HCT116 (cell line): ENCODE results near the gene PLEKHH2. TPM values are rescaled to one million over a fixed set of nuclear protein-coding genes. Genes with fewer than 3 reads are reported as not detected.

Experiments used
- ATAC-seq: fragments of 200-7000 bp; cut with Tn5 transposase; 2 replicates; pipeline ENCODE4 v1.9.1; 2020; ENCODE audit warnings: mild to moderate bottlenecking, moderate library complexity
- BruUV-seq: library from RNA; stranded (reverse); fragments of 400-500 nt; replicated peaks from 2 replicates; lab custom pipeline; 2021; lab: Mats Ljungman, UMichigan
- CTCF ChIA-PET: fragments of 300-600 bp; sonication (Branson Sonifier 250); formaldehyde crosslinking; loops from one replicate; lab custom pipeline; 2021; ENCODE audit warnings: antibody characterized with exemption; lab: Charles Lee
- POLR2A ChIA-PET: fragments of 300-600, 350-600 bp; sonication (Branson Sonifier 250); formaldehyde crosslinking; loops from one replicate; lab custom pipeline; 2021; ENCODE audit warnings: antibody characterized with exemption; lab: Charles Lee
- RAD21 ChIA-PET, 2 experiments: fragments of 300-600 bp; sonication (Branson Sonifier 250); formaldehyde crosslinking; loops; one replicate each; lab custom pipeline; 2023; ENCODE audit warnings: low total read pairs in 2 of 2; ENCODE audit not compliant: uncharacterized antibody in 2 of 2, unreplicated experiment in 2 of 2, low non-redundant PET in 1 of 2; lab: Charles Lee
- DNase-seq: peaks from one replicate; pipeline ENCODE4 v3.0.0-alpha.2; 2010; ENCODE audit warnings: low read depth, low spot score
- H2AFZ ChIP-seq: fragments of 200-600 bp; shearing (Covaris generic), sonication (generic); 2 replicates; pipeline ENCODE4 v1.6.1; 2017; ENCODE audit warnings: low read depth, mixed run types, mixed read lengths, antibody characterized with exemption, low read length; ENCODE audit not compliant: poor library complexity, severe bottlenecking
- H3K27ac ChIP-seq: 2 replicates; pipeline ENCODE4 v1.5.1; 2012; ENCODE audit warnings: low read depth, low read length
- H3K27me3 ChIP-seq: fragments of 200-600 bp; sonication (generic); 2 replicates; pipeline ENCODE4 v1.6.1; 2016; ENCODE audit warnings: mixed run types, low read length, mixed read lengths; ENCODE audit not compliant: insufficient read depth
- H3K36me3 ChIP-seq, 2 experiments: fragments of 200-500 bp in 1 of 2; fragments of 200-600 bp in 1 of 2; sonication (Bioruptor generic) in 1 of 2; sonication (generic) in 1 of 2; 2 replicates each; pipeline versions ENCODE4 v1.5.1 to v1.6.1; 2014 to 2016; ENCODE audit warnings: low read length in 2 of 2, inconsistent platforms in 1 of 2, mixed read lengths in 1 of 2, mixed run types in 1 of 2; ENCODE audit not compliant: insufficient read depth in 2 of 2, control insufficient read depth in 1 of 2
- H3K4me1 ChIP-seq, 2 experiments: fragments of 200-600 bp in 1 of 2; sonication (generic) in 1 of 2; 2 replicates each; pipeline versions ENCODE4 v1.5.1 to v1.6.1; 2012 to 2017; ENCODE audit warnings: low read length in 2 of 2, inconsistent platforms in 1 of 2, mild to moderate bottlenecking in 1 of 2, mixed read lengths in 1 of 2, mixed run types in 1 of 2, moderate library complexity in 1 of 2; ENCODE audit not compliant: insufficient read depth in 2 of 2, control insufficient read depth in 1 of 2
- H3K4me2 ChIP-seq: fragments of 200-600 bp; sonication (generic); 2 replicates; pipeline ENCODE4 v1.6.1; 2017; ENCODE audit warnings: mixed run types, low read length, mixed read lengths
- H3K4me3 ChIP-seq, 2 experiments: fragments of 200-600 bp in 1 of 2; sonication (generic) in 1 of 2; replicated peaks in 1 of 2; 2 replicates each; pipeline ENCODE4 v1.5.1; 2011 to 2016; ENCODE audit warnings: low read length in 2 of 2, control low read depth in 1 of 2, low read depth in 1 of 2, mild to moderate bottlenecking in 1 of 2, mixed read lengths in 1 of 2, mixed run types in 1 of 2
- H3K79me2 ChIP-seq: fragments of 200-600 bp; sonication (generic); 2 replicates; pipeline ENCODE4 v1.6.1; 2017; ENCODE audit warnings: mild to moderate bottlenecking, mixed run types, low read length, moderate library complexity, mixed read lengths; ENCODE audit not compliant: insufficient read depth
- H3K9ac ChIP-seq: fragments of 200-600 bp; sonication (generic); 2 replicates; pipeline ENCODE4 v1.6.1; 2016; ENCODE audit warnings: low read length, mixed read lengths
- H3K9me2 ChIP-seq: fragments of 200-600 bp; sonication (generic), shearing (Covaris generic); 2 replicates; pipeline ENCODE4 v1.6.1; 2017; ENCODE audit warnings: mixed run types, mild to moderate bottlenecking, moderate library complexity; ENCODE audit not compliant: insufficient read depth
- H3K9me3 ChIP-seq, 2 experiments: fragments of 200-500 bp in 1 of 2; fragments of 200-600 bp in 1 of 2; sonication (Bioruptor generic) in 1 of 2; sonication (generic) in 1 of 2; 2 replicates each; pipeline ENCODE4 v1.6.1; 2014 to 2017; ENCODE audit warnings: low read length in 2 of 2, mixed read lengths in 2 of 2, inconsistent platforms in 1 of 2, low read depth in 1 of 2, mild to moderate bottlenecking in 1 of 2, mixed run types in 1 of 2, moderate library complexity in 1 of 2; ENCODE audit not compliant: control insufficient read depth in 1 of 2, insufficient read depth in 1 of 2
- H4K20me1 ChIP-seq: fragments of 200-600 bp; sonication (generic), shearing (Covaris generic); 2 replicates; pipeline ENCODE4 v1.6.1; 2017; ENCODE audit warnings: mixed run types, mild to moderate bottlenecking, moderate library complexity; ENCODE audit not compliant: insufficient read depth
- ATF3 ChIP-seq: IDR thresholded peaks from 2 replicates; pipeline ENCODE4 v1.6.1; 2012
- CBX3 ChIP-seq: IDR thresholded peaks from 2 replicates; pipeline ENCODE4 v1.6.1; 2012; ENCODE audit warnings: low read depth
- EGR1 ChIP-seq: IDR thresholded peaks from 2 replicates; pipeline ENCODE4 v1.6.1; 2012; ENCODE audit warnings: low read depth
- EZH2 ChIP-seq: fragments of 200-600 bp; sonication (generic); IDR thresholded peaks from 2 replicates; pipeline ENCODE4 v1.6.1; 2017; ENCODE audit warnings: antibody characterized with exemption, mixed run types
- FOSL1 ChIP-seq: IDR thresholded peaks from 2 replicates; pipeline ENCODE4 v1.6.1; 2012; ENCODE audit warnings: low read depth
- JUND ChIP-seq: IDR thresholded peaks from 2 replicates; pipeline ENCODE4 v1.6.1; 2012
- POLR2A ChIP-seq: IDR thresholded peaks from 2 replicates; pipeline ENCODE4 v1.7.0; 2011; ENCODE audit warnings: borderline replicate concordance; ENCODE audit not compliant: insufficient read depth, insufficient read length; ENCODE audit errors: extremely low read depth
- REST ChIP-seq: IDR thresholded peaks from 2 replicates; pipeline ENCODE4 v1.6.1; 2012; ENCODE audit warnings: low read depth
- SIN3A ChIP-seq: IDR thresholded peaks from 2 replicates; pipeline ENCODE4 v1.6.1; 2012; ENCODE audit warnings: low read depth
- TCF7L2 ChIP-seq: IDR thresholded peaks from 2 replicates; pipeline ENCODE4 v1.7.0; 2011; ENCODE audit warnings: borderline replicate concordance, inconsistent platforms; ENCODE audit not compliant: insufficient read depth, insufficient read length; ENCODE audit errors: extremely low read depth
- YY1 ChIP-seq: IDR thresholded peaks from 2 replicates; pipeline ENCODE4 v1.6.1; 2011; ENCODE audit warnings: low read length, low read depth, moderate library complexity, mild to moderate bottlenecking; ENCODE audit not compliant: insufficient replicate concordance; ENCODE audit errors: extremely low read depth
- ZNF274 ChIP-seq: fragments of 200-500 bp; sonication (Bioruptor generic); IDR thresholded peaks from 2 replicates; pipeline ENCODE4 v1.6.1; 2014; ENCODE audit warnings: mild to moderate bottlenecking, low read depth, low read length, inconsistent platforms
- intact Hi-C: fragments of 100-400 bp; cut with micrococcal nuclease; formaldehyde crosslinking; loops from 2 replicates; pipeline ENCODE4 v1.10.0; 2022
- total RNA-seq: library from RNA; stranded (reverse); gene quantifications from one replicate; pipeline ENCODE4 v1.2.1, GENCODE V29; 2021; ENCODE audit not compliant: unreplicated experiment
- TF ChIP-seq, protein P1 (sequence below): IDR thresholded peaks from 2 replicates; pipeline ENCODE4 v1.6.1; 2011; ENCODE audit warnings: mild to moderate bottlenecking, low read length, moderate library complexity; ENCODE audit not compliant: insufficient replicate concordance; ENCODE audit errors: extremely low read depth

PLEKHH2 gene
- total RNA-seq, 1 experiment from 2014 or later, result 7.8 TPM

DNA sequence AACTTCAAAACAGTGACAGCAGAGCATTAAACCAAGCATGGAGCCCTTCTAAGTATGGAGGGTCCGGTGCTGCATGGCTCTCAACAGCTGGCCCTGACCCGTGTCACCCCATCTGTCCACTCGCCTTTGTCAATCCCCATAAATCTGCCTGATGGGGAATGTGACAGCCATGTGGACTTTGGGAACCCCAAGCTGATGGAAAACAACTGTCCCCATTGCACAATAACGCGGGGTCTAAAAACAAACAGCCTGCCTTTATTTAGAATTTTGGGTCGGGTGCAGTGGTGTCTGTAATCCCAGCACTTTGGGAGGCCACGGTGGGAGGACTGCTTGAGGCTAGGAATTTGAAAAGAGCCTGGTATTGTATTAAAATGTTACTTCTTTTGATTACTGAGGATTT is 24.1 kb upstream of the PLEKHH2 start (continued):
- no peak for TF ChIP-seq REST
- TF ChIP-seq, protein P1, sequence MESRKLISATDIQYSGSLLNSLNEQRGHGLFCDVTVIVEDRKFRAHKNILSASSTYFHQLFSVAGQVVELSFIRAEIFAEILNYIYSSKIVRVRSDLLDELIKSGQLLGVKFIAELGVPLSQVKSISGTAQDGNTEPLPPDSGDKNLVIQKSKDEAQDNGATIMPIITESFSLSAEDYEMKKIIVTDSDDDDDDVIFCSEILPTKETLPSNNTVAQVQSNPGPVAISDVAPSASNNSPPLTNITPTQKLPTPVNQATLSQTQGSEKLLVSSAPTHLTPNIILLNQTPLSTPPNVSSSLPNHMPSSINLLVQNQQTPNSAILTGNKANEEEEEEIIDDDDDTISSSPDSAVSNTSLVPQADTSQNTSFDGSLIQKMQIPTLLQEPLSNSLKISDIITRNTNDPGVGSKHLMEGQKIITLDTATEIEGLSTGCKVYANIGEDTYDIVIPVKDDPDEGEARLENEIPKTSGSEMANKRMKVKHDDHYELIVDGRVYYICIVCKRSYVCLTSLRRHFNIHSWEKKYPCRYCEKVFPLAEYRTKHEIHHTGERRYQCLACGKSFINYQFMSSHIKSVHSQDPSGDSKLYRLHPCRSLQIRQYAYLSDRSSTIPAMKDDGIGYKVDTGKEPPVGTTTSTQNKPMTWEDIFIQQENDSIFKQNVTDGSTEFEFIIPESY, result no peak
- no peak for TF ChIP-seq ZNF274
- no peak for TF ChIP-seq FOSL1
- no peak for TF ChIP-seq TCF7L2
- TF ChIP-seq POLR2A, result no peak

DNA sequence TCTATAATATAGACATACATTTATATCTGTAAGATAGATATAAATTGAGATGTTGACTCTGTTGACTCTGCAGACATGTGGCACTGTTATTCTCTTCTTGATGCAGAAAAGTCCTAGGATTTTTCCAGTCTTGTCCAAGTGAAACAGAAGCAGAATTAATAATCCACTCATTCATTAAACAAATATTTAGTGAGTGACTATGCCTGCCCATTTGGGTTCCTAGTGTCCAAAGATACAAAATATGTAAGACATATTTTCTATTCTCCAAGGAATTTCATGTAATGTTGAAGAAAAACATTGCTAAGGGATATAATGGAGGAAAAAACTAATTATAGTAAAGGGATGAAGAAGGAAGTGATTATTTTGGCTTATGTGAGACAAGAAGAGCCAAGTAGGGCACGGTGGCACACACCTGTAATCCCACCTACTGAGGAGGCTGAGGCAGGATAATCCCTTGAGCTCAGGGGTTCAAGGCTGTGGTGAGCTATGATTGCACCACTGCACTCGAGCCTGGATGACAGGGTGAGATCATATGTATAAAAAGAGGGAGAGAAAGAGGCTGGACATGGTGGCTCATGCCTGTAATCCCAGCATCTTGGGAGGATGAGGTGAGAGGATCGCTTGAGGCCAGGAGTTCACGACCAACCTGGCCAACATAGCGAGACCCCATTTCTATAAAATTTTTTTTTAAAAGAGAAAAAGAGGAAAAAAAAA is 19.9 kb upstream of the PLEKHH2 start:
- H3K4me3 ChIP-seq, result no peak overlapping the region
- RAD21 ChIA-PET, result no interaction called here
- H3K36me3 ChIP-seq, result no peaks in the 10 kb centered on the region
- CTCF ChIA-PET, result no interaction called here
- POLR2A ChIA-PET, result no interaction called here
- no peaks in the 10 kb centered on the region for H3K9me3 ChIP-seq
- TF ChIP-seq EZH2 (no peak), ATF3 (no peak), YY1 (no peak), EGR1 (no peak), JUND (no peak), ZNF274 (no peak), CBX3 (no peak), SIN3A (no peak)
- TF ChIP-seq, protein P1, result no peak
- DNase-seq (no peak), ATAC-seq (no peak)
- no peak overlapping the region for H2AFZ ChIP-seq
- H3K27me3 ChIP-seq, result no peaks in the 10 kb centered on the region
- H3K27ac ChIP-seq, result no peak overlapping the region
- no peak overlapping the region for H3K9ac ChIP-seq
- intact Hi-C loops, result loop anchor here (10.0 kb wide), 1 partner anchor 258 kb away; no protein-coding TSS in a partner anchor
- H3K79me2 ChIP-seq, result no peaks in the 10 kb centered on the region
- no peaks in the 10 kb centered on the region for H3K4me1 ChIP-seq
- no peak overlapping the region for H3K4me2 ChIP-seq
- H3K9me2 ChIP-seq, result no peaks in the 10 kb centered on the region
- no TSS peak for BruUV-seq
- no peaks in the 10 kb centered on the region for H4K20me1 ChIP-seq
